ENCODE results near the gene PPP2R2B.

GRCh38 chr5:146584750-146585149 lies 293.8 kb downstream of the PPP2R2B start:
- TF ChIP-seq CTCF (IDR thresholded peaks at IDR 0.05) (no peak), POLR2A (IDR thresholded peaks at IDR 0.05) (no peak)

Measured in testis (tissue), 2 donors.